ENCODE results near the gene SDK2.

DNA sequence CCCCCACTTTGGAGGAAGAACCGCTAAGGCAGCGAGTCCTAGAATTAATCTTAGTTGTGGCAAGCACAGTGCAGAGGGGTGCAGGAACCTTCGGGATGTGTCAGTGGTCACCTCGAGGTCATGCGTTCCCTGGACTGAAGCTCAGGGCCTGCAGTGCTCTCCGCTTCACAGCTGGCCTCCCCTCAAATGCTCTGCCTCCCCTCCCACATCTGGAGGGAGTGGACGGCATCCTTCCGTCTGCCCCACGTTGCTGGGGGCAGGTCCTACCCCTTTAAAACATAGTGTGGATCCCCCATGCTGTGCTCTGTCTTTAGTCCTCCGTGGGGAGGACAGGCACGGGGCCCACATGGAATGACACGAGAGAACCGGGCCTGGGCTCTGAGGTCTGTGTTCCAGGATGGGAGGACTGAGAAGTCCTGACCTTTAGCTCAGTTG, 232.9 kb downstream of the SDK2 start:
- TF ChIP-seq, protein P1, sequence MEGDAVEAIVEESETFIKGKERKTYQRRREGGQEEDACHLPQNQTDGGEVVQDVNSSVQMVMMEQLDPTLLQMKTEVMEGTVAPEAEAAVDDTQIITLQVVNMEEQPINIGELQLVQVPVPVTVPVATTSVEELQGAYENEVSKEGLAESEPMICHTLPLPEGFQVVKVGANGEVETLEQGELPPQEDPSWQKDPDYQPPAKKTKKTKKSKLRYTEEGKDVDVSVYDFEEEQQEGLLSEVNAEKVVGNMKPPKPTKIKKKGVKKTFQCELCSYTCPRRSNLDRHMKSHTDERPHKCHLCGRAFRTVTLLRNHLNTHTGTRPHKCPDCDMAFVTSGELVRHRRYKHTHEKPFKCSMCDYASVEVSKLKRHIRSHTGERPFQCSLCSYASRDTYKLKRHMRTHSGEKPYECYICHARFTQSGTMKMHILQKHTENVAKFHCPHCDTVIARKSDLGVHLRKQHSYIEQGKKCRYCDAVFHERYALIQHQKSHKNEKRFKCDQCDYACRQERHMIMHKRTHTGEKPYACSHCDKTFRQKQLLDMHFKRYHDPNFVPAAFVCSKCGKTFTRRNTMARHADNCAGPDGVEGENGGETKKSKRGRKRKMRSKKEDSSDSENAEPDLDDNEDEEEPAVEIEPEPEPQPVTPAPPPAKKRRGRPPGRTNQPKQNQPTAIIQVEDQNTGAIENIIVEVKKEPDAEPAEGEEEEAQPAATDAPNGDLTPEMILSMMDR (IDR thresholded peaks at IDR 0.05), result no peak
- no peak for TF ChIP-seq POLR2A (IDR thresholded peaks at IDR 0.05)

All from right lobe of liver (tissue), 4 donors.